Measurements from ENCODE around the gene ZNF580. TPM values are rescaled to one million over a fixed set of nuclear protein-coding genes. Genes with fewer than 3 reads are reported as not detected.

The ZNF580 gene
- total RNA-seq, 5 donors from 2014 or later (not counting 1 experiment from before 2014, with no cell fraction given) = 44.6 to 116 (median 94.2) TPM

DNA sequence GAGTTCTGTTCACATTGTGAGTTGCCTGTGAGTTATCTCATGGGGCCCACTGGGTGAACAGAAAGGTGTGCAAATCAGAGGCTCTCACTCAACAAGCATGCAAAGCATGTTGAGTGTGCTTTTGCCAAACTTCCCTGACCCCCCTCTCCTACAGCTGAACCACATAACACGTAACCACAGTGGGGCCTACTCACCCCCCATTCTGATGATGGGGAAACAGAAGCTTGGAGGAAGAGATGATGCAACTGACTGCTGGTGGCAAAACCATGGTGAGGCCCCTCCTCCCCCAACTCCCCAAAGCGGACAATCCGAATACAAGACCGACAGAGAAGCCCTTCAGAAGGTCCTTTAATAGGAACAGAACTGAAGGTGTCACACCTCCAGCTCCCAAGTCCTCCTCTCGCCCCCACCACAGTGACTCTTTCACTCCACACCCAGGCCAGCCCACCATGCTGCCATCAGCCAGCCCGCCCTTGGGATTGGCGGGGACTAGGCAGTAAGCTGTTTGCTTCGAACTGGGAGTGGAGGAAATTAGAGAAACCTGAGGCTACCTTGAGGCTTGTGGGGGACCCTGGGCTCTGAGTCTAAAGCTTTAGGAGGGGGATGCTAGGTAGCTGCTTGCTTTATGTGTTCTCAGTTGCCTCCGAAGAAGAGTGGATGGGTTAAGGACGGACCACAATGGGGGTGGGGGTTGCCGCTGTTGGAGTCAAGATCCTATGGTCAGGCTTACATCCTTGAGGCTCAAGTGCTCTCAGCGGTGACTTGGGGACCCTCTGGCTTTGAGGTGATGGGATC, 20.2 kb upstream of the ZNF580 start:
- Histone ChIP-seq H3K9me3 (no peaks in the 10 kb centered on the region), H3K27ac (ENCODE audit: low read length) (no peak overlapping the region), H3K36me3 (ENCODE audit: control insufficient read depth in 2 of 2, extremely low read depth in 1 of 2, insufficient read depth in 1 of 2, low read length in 1 of 2) (peaks cover 8 to 17% of the 10 kb centered on the region in 2 donors), H3K4me3 (ENCODE audit: control insufficient read depth in 1 of 2, extremely low read depth in 1 of 2, low read length in 1 of 2) (no peak overlapping the region), H3K4me1 (ENCODE audit: control insufficient read depth in 1 of 2, extremely low read depth in 1 of 2, insufficient read depth in 2 of 2, low read length in 2 of 2) (peaks cover 18 to 27% of the 10 kb centered on the region in 2 experiments), H3K27me3 (replicated peaks in 1 of 2; ENCODE audit: control insufficient read depth in 2 of 2, extremely low read depth in 1 of 2, insufficient read depth in 2 of 2, low read length in 1 of 2) (no peaks in the 10 kb centered on the region)
- Mint-ChIP-seq H3K27me3 (no peaks in the 10 kb centered on the region), H3K36me3 (peaks cover 13% of the 10 kb centered on the region), H3K9me3 (no peaks in the 10 kb centered on the region), H3K27ac (peak overlapping the region; percentile 76 to 79), H3K4me3 (peak overlapping the region in 1 of 3 donors; percentile 35), H3K4me1 (peaks cover 33 to 40% (median 37%) of the 10 kb centered on the region in 3 donors)
- POLR2A ChIA-PET = interaction anchor here in 1 of 2 donors (0.6 kb wide), 1 partner anchor 361 kb away, joined by 3 read pairs; no protein-coding TSS in a partner anchor
- WGBS (ENCODE audit: insufficient coverage) = 97% methylated on average over 4 of the region's 12 CpGs
- DNase-seq (peak in 8 of 35 experiments; percentile 16 to 54 (median 38)), ATAC-seq (replicated peaks in 1 of 4) (peak in 1 of 4 experiments; percentile 11)
- CTCF ChIA-PET = interaction anchor here in 1 of 2 donors (0.9 kb wide), 1 partner anchor 11 kb away, joined by 4 read pairs; no protein-coding TSS in a partner anchor

DNA sequence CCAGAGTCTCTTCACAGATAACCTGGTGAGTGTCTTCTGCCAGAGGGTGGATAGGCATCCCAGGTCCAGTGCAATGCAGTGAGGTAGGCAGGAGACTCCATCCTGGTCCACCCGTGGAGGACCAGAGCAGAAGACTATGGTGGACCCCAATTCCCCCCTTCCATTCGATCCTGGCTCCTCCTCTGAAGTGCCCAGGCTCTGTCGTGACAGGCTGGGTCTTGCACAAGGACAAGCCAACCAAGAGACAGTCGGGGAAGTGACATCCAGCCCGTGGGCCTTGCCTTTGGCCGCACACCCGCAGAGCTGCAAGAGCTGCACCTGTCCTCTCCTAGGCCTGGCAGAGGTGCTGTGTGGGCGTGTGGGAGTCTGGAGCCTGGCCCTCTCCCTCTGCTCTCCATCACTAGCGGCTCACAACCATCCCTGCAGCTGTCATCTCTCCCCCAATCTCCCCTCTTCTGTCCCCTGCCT, 19.6 kb upstream of the ZNF580 start:
- Mint-ChIP-seq H3K36me3 (peaks cover 13% of the 10 kb centered on the region), H3K27me3 (no peaks in the 10 kb centered on the region), H3K9me3 (no peaks in the 10 kb centered on the region), H3K4me1 (peaks cover 39 to 44% (median 43%) of the 10 kb centered on the region in 3 donors), H3K27ac (peak overlapping the region in 1 of 2 donors; percentile 79), H3K4me3 (no peak overlapping the region)
- Histone ChIP-seq H3K27me3 (replicated peaks in 1 of 2; ENCODE audit: control insufficient read depth in 2 of 2, extremely low read depth in 1 of 2, insufficient read depth in 2 of 2, low read length in 1 of 2) (no peaks in the 10 kb centered on the region), H3K27ac (ENCODE audit: low read length) (no peak overlapping the region), H3K36me3 (ENCODE audit: control insufficient read depth in 2 of 2, extremely low read depth in 1 of 2, insufficient read depth in 1 of 2, low read length in 1 of 2) (peaks cover 8 to 14% of the 10 kb centered on the region in 2 donors), H3K4me3 (ENCODE audit: control insufficient read depth in 1 of 2, extremely low read depth in 1 of 2, low read length in 1 of 2) (peak overlapping the region in 1 of 2 donors; percentile 3), H3K9me3 (no peaks in the 10 kb centered on the region), H3K4me1 (ENCODE audit: control insufficient read depth in 1 of 2, extremely low read depth in 1 of 2, insufficient read depth in 2 of 2, low read length in 2 of 2) (peaks cover 21 to 32% of the 10 kb centered on the region in 2 experiments)
- ATAC-seq (replicated peaks in 1 of 4) (no peak), DNase-seq (no peak)
- CTCF ChIA-PET = no interaction called here
- WGBS (ENCODE audit: insufficient coverage) = 100% methylated on average over 5 of the region's 9 CpGs
- POLR2A ChIA-PET = no interaction called here

GRCh38 chr19:55621673-55622231, 19.1 kb upstream of the ZNF580 start:
- ATAC-seq (replicated peaks in 1 of 4) = no peak
- peaks cover 22 to 37% of the 10 kb centered on the region in 2 experiments for H3K4me1 ChIP-seq (ENCODE audit: control insufficient read depth in 1 of 2, extremely low read depth in 1 of 2, insufficient read depth in 2 of 2, low read length in 2 of 2)
- no peak overlapping the region for H3K4me3 ChIP-seq (ENCODE audit: control insufficient read depth in 1 of 2, extremely low read depth in 1 of 2, low read length in 1 of 2)
- H3K4me1 Mint-ChIP-seq = peaks cover 44 to 49% (median 48%) of the 10 kb centered on the region in 3 donors
- no peaks in the 10 kb centered on the region for H3K27me3 ChIP-seq (replicated peaks in 1 of 2; ENCODE audit: control insufficient read depth in 2 of 2, extremely low read depth in 1 of 2, insufficient read depth in 2 of 2, low read length in 1 of 2)
- H3K27ac ChIP-seq (ENCODE audit: low read length) = no peak overlapping the region
- no peak overlapping the region for H3K27ac Mint-ChIP-seq
- peaks cover 11% of the 10 kb centered on the region for H3K36me3 Mint-ChIP-seq
- POLR2A ChIA-PET = no interaction called here
- H3K36me3 ChIP-seq (ENCODE audit: control insufficient read depth in 2 of 2, extremely low read depth in 1 of 2, insufficient read depth in 1 of 2, low read length in 1 of 2) = peaks cover 4 to 11% of the 10 kb centered on the region in 2 donors
- H3K27me3 Mint-ChIP-seq = no peaks in the 10 kb centered on the region
- H3K4me3 Mint-ChIP-seq = no peak overlapping the region
- H3K9me3 Mint-ChIP-seq = no peaks in the 10 kb centered on the region
- no peak for DNase-seq
- CTCF ChIA-PET = no interaction called here
- 98% methylated on average over 43 of the region's 55 CpGs for WGBS (ENCODE audit: insufficient coverage)
- no peaks in the 10 kb centered on the region for H3K9me3 ChIP-seq

DNA sequence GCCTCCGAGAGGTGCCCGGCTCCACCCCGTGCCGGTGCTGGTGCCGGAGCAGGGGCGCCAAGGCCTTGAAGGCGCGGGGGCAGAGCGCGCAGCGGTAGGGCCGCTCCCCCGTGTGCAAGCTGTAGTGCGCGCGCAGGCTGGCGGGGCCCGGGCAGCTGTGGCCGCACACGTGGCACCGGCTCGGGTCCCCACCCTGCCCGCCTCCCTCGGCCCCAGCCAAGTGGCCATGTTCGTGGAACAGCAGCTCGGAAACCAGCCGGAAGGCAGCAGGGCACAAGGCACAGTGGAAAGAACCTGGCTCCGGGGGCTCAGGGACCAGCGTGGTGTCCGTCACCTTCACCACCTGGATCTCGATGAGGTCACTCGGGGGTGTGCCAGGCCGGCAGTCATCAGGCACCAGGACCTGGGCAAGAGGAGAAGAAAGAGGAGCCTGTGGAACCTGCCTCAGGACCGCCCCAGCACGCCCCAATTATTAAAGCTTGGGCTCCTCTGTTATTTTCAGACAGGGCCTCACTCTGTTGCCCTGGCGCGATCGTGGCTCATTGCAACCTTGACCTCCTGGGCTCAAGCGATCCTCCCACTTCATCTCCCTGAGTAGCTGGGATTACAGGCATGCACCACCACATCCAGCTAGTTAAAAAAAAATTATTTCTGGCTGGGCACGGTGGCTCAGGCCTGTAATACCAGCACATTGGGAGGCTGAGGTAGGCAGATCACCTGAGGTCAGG, 18.4 kb upstream of the ZNF580 start:
- Histone ChIP-seq H3K4me1 (ENCODE audit: control insufficient read depth in 1 of 2, extremely low read depth in 1 of 2, insufficient read depth in 2 of 2, low read length in 2 of 2) (peaks cover 28 to 44% of the 10 kb centered on the region in 2 experiments), H3K27me3 (replicated peaks in 1 of 2; ENCODE audit: control insufficient read depth in 2 of 2, extremely low read depth in 1 of 2, insufficient read depth in 2 of 2, low read length in 1 of 2) (no peaks in the 10 kb centered on the region), H3K36me3 (ENCODE audit: control insufficient read depth in 2 of 2, extremely low read depth in 1 of 2, insufficient read depth in 1 of 2, low read length in 1 of 2) (peaks cover 3 to 5% of the 10 kb centered on the region in 2 donors), H3K27ac (ENCODE audit: low read length) (no peak overlapping the region), H3K4me3 (ENCODE audit: control insufficient read depth in 1 of 2, extremely low read depth in 1 of 2, low read length in 1 of 2) (no peak overlapping the region), H3K9me3 (no peaks in the 10 kb centered on the region)
- H3K27ac Mint-ChIP-seq = no peak overlapping the region
- DNase-seq (no peak), ATAC-seq (replicated peaks in 1 of 4) (no peak)
- no peak overlapping the region for H3K4me3 Mint-ChIP-seq
- peaks cover 50 to 55% (median 54%) of the 10 kb centered on the region in 3 donors for H3K4me1 Mint-ChIP-seq
- CTCF ChIA-PET = no interaction called here
- H3K27me3 Mint-ChIP-seq = no peaks in the 10 kb centered on the region
- peaks cover 7% of the 10 kb centered on the region for H3K36me3 Mint-ChIP-seq
- POLR2A ChIA-PET = interaction anchor here in 1 of 2 donors (0.8 kb wide), 1 partner anchor 11 kb away, joined by 3 read pairs; no protein-coding TSS in a partner anchor
- no peaks in the 10 kb centered on the region for H3K9me3 Mint-ChIP-seq
- WGBS (ENCODE audit: insufficient coverage) = 97% methylated on average over 23 of the region's 40 CpGs

GRCh38 chr19:55623130-55623529, 17.7 kb upstream of the ZNF580 start:
- no peaks in the 10 kb centered on the region for H3K9me3 Mint-ChIP-seq
- H3K4me1 ChIP-seq (ENCODE audit: control insufficient read depth in 1 of 2, extremely low read depth in 1 of 2, insufficient read depth in 2 of 2, low read length in 2 of 2) = peaks cover 30 to 44% of the 10 kb centered on the region in 2 experiments
- CTCF ChIA-PET = interaction anchor here (0.6 to 4.4 kb wide), 4 partner anchors 9 to 71 kb away, joined by 4 to 42 read pairs (median 14); partner anchors contain the start of gene ZNF865 (in 1 of the 2)

More at GRCh38 chr19:55623130-55623529, 17.7 kb upstream of the ZNF580 start:
- ATAC-seq (replicated peaks in 1 of 4) = no peak
- peaks cover 0 to 3% of the 10 kb centered on the region in 2 donors for H3K36me3 ChIP-seq (ENCODE audit: control insufficient read depth in 2 of 2, extremely low read depth in 1 of 2, insufficient read depth in 1 of 2, low read length in 1 of 2)
- H3K9me3 ChIP-seq = no peaks in the 10 kb centered on the region
- Mint-ChIP-seq H3K4me1 (peaks cover 53 to 59% (median 57%) of the 10 kb centered on the region in 3 donors), H3K36me3 (peaks cover 3% of the 10 kb centered on the region), H3K27me3 (no peaks in the 10 kb centered on the region), H3K4me3 (peak overlapping the region in 1 of 3 donors; percentile 84), H3K27ac (peak overlapping the region in 1 of 2 donors; percentile 95)
- DNase-seq = no peak
- WGBS (ENCODE audit: insufficient coverage) = 98% methylated on average over 6 of the region's 7 CpGs
- no peak overlapping the region for H3K27ac ChIP-seq (ENCODE audit: low read length)
- no peak overlapping the region for H3K4me3 ChIP-seq (ENCODE audit: control insufficient read depth in 1 of 2, extremely low read depth in 1 of 2, low read length in 1 of 2)
- no peaks in the 10 kb centered on the region for H3K27me3 ChIP-seq (replicated peaks in 1 of 2; ENCODE audit: control insufficient read depth in 2 of 2, extremely low read depth in 1 of 2, insufficient read depth in 2 of 2, low read length in 1 of 2)
- POLR2A ChIA-PET = interaction anchor here in 1 of 2 donors (0.8 kb wide), 1 partner anchor 10 kb away, joined by 3 read pairs; no protein-coding TSS in a partner anchor

Measured in T-cell (primary cell).